Measurements from ENCODE around the gene HTRA1.
A peak's percentile ranks its signal among the peaks of the same experiment; 100 is the strongest.

Gene HTRA1

GRCh38 chr10:122461367-122461728 is at the start of gene HTRA1:
Gene HTRA1 (plus strand): TSS chr10:122461553. CDS start chr10:122461653, 100 bp downstream.
- peak; percentile 43 for ATAC-seq
- no peak for TF ChIP-seq ZFP30 (CRISPR knock-in tag; IDR thresholded peaks at IDR 0.05)
- TF ChIP-seq ZNF8 (CRISPR knock-in tag; IDR thresholded peaks at IDR 0.05) = no peak
- TF ChIP-seq SNAI2 (CRISPR knock-in tag; IDR thresholded peaks at IDR 0.05) = no peak
- TF ChIP-seq ZNF70 (CRISPR knock-in tag; IDR thresholded peaks at IDR 0.05) = no peak
- TF ChIP-seq ZNF565 (CRISPR knock-in tag; conservative IDR thresholded peaks at IDR 0.05; ENCODE audit: low read depth) = no peak
- TF ChIP-seq OSR1 (CRISPR knock-in tag; IDR thresholded peaks at IDR 0.05) = no peak
- no peak for TF ChIP-seq ARNTL (CRISPR knock-in tag; IDR thresholded peaks at IDR 0.05; ENCODE audit: borderline replicate concordance, low read depth)
- TF ChIP-seq, protein P1, sequence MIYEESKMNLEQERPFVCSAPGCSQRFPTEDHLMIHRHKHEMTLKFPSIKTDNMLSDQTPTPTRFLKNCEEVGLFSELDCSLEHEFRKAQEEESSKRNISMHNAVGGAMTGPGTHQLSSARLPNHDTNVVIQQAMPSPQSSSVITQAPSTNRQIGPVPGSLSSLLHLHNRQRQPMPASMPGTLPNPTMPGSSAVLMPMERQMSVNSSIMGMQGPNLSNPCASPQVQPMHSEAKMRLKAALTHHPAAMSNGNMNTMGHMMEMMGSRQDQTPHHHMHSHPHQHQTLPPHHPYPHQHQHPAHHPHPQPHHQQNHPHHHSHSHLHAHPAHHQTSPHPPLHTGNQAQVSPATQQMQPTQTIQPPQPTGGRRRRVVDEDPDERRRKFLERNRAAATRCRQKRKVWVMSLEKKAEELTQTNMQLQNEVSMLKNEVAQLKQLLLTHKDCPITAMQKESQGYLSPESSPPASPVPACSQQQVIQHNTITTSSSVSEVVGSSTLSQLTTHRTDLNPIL (CRISPR knock-in tag; IDR thresholded peaks at IDR 0.05; ENCODE audit: low read depth) = no peak
- TF ChIP-seq TOX (CRISPR knock-in tag; IDR thresholded peaks at IDR 0.05; ENCODE audit: borderline replicate concordance) = no peak
- TF ChIP-seq ESRRG (CRISPR knock-in tag; IDR thresholded peaks at IDR 0.05) = no peak
- TF ChIP-seq, protein P2, sequence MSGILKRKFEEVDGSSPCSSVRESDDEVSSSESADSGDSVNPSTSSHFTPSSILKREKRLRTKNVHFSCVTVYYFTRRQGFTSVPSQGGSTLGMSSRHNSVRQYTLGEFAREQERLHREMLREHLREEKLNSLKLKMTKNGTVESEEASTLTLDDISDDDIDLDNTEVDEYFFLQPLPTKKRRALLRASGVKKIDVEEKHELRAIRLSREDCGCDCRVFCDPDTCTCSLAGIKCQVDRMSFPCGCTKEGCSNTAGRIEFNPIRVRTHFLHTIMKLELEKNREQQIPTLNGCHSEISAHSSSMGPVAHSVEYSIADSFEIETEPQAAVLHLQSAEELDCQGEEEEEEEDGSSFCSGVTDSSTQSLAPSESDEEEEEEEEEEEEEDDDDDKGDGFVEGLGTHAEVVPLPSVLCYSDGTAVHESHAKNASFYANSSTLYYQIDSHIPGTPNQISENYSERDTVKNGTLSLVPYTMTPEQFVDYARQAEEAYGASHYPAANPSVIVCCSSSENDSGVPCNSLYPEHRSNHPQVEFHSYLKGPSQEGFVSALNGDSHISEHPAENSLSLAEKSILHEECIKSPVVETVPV (CRISPR knock-in tag; IDR thresholded peaks at IDR 0.05) = no peak
- TF ChIP-seq GLIS3 (CRISPR knock-in tag; IDR thresholded peaks at IDR 0.05) = no peak

- ATAC-seq = no peak
- no peak for TF ChIP-seq ZFP3 (CRISPR knock-in tag; IDR thresholded peaks at IDR 0.05)
- TF ChIP-seq ESRRG (CRISPR knock-in tag; IDR thresholded peaks at IDR 0.05) = no peak
- TF ChIP-seq CSDC2 (CRISPR knock-in tag; IDR thresholded peaks at IDR 0.05) = no peak
- TF ChIP-seq BACH2 (CRISPR knock-in tag; IDR thresholded peaks at IDR 0.05; ENCODE audit: borderline replicate concordance) = no peak
- TF ChIP-seq, protein P2 (CRISPR knock-in tag; IDR thresholded peaks at IDR 0.05) = no peak
- no peak for TF ChIP-seq TOX (CRISPR knock-in tag; IDR thresholded peaks at IDR 0.05; ENCODE audit: borderline replicate concordance)
- TF ChIP-seq SNAI2 (CRISPR knock-in tag; IDR thresholded peaks at IDR 0.05) = no peak
- TF ChIP-seq GLIS3 (CRISPR knock-in tag; IDR thresholded peaks at IDR 0.05) = no peak
Measured at GRCh38 chr10:122413327-122413726, 48.0 kb upstream of the HTRA1 start.

DNA sequence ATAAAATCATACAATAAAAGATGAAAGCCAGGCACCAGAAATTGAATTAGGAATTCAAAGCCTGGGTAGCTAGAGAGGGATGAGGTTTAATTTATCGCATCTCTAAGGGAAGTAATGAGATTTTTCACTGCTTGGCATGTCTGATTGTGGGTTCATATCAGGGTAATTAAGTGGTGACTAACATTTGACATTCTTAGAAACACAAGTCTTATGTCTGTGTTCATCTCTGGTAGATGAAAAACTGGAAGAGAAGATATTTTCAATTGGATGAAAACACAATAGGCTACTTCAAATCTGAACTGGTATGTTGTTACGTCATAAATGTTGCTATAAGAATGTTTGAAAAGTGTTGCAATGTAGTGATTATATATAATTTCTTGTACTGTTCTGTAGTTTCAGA is 43.7 kb upstream of the HTRA1 start:
- peak; percentile 21 for ATAC-seq
- no peak for TF ChIP-seq CSDC2 (CRISPR knock-in tag; IDR thresholded peaks at IDR 0.05)
- no peak for TF ChIP-seq GLIS3 (CRISPR knock-in tag; IDR thresholded peaks at IDR 0.05)
- peak; percentile 88 for TF ChIP-seq TCF4 (CRISPR knock-in tag; IDR thresholded peaks at IDR 0.05; ENCODE audit: borderline replicate concordance)
- TF ChIP-seq RARB (CRISPR knock-in tag; IDR thresholded peaks at IDR 0.05) = no peak
- no peak for TF ChIP-seq ZNF565 (CRISPR knock-in tag; conservative IDR thresholded peaks at IDR 0.05; ENCODE audit: low read depth)
- no peak for TF ChIP-seq OSR1 (CRISPR knock-in tag; IDR thresholded peaks at IDR 0.05)
- peak; percentile 95 for TF ChIP-seq ISL1 (CRISPR knock-in tag; IDR thresholded peaks at IDR 0.05)
- TF ChIP-seq ZC3H10 (CRISPR knock-in tag; IDR thresholded peaks at IDR 0.05) = peak; percentile 73; the same call in 1 of the 2 replicates
- TF ChIP-seq, protein P3, sequence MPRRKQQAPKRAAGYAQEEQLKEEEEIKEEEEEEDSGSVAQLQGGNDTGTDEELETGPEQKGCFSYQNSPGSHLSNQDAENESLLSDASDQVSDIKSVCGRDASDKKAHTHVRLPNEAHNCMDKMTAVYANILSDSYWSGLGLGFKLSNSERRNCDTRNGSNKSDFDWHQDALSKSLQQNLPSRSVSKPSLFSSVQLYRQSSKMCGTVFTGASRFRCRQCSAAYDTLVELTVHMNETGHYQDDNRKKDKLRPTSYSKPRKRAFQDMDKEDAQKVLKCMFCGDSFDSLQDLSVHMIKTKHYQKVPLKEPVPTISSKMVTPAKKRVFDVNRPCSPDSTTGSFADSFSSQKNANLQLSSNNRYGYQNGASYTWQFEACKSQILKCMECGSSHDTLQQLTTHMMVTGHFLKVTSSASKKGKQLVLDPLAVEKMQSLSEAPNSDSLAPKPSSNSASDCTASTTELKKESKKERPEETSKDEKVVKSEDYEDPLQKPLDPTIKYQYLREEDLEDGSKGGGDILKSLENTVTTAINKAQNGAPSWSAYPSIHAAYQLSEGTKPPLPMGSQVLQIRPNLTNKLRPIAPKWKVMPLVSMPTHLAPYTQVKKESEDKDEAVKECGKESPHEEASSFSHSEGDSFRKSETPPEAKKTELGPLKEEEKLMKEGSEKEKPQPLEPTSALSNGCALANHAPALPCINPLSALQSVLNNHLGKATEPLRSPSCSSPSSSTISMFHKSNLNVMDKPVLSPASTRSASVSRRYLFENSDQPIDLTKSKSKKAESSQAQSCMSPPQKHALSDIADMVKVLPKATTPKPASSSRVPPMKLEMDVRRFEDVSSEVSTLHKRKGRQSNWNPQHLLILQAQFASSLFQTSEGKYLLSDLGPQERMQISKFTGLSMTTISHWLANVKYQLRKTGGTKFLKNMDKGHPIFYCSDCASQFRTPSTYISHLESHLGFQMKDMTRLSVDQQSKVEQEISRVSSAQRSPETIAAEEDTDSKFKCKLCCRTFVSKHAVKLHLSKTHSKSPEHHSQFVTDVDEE (CRISPR knock-in tag; IDR thresholded peaks at IDR 0.05) = peak; percentile 78
- 0 out of 2 replicates have a peak, but pooled peaks have one; percentile 38 for TF ChIP-seq ZNF8 (CRISPR knock-in tag; IDR thresholded peaks at IDR 0.05)
- no peak for TF ChIP-seq ZFP3 (CRISPR knock-in tag; IDR thresholded peaks at IDR 0.05)
- TF ChIP-seq ARNTL (CRISPR knock-in tag; IDR thresholded peaks at IDR 0.05; ENCODE audit: borderline replicate concordance, low read depth) = no peak
- TF ChIP-seq ESRRG (CRISPR knock-in tag; IDR thresholded peaks at IDR 0.05) = no peak
- no peak for TF ChIP-seq ZFP30 (CRISPR knock-in tag; IDR thresholded peaks at IDR 0.05)
- TF ChIP-seq, protein P2 (CRISPR knock-in tag; IDR thresholded peaks at IDR 0.05) = peak; percentile 83; the same call in 1 of the 2 replicates
- no peak for TF ChIP-seq TOX (CRISPR knock-in tag; IDR thresholded peaks at IDR 0.05; ENCODE audit: borderline replicate concordance)
- no peak for TF ChIP-seq PPARA (CRISPR knock-in tag; IDR thresholded peaks at IDR 0.05; ENCODE audit: borderline replicate concordance)
- TF ChIP-seq, protein P1 (CRISPR knock-in tag; IDR thresholded peaks at IDR 0.05; ENCODE audit: low read depth) = peak; percentile 73
- no peak for TF ChIP-seq ZNF70 (CRISPR knock-in tag; IDR thresholded peaks at IDR 0.05)
- TF ChIP-seq, protein P4, sequence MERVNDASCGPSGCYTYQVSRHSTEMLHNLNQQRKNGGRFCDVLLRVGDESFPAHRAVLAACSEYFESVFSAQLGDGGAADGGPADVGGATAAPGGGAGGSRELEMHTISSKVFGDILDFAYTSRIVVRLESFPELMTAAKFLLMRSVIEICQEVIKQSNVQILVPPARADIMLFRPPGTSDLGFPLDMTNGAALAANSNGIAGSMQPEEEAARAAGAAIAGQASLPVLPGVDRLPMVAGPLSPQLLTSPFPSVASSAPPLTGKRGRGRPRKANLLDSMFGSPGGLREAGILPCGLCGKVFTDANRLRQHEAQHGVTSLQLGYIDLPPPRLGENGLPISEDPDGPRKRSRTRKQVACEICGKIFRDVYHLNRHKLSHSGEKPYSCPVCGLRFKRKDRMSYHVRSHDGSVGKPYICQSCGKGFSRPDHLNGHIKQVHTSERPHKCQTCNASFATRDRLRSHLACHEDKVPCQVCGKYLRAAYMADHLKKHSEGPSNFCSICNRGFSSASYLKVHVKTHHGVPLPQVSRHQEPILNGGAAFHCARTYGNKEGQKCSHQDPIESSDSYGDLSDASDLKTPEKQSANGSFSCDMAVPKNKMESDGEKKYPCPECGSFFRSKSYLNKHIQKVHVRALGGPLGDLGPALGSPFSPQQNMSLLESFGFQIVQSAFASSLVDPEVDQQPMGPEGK (CRISPR knock-in tag; IDR thresholded peaks at IDR 0.05; ENCODE audit: borderline replicate concordance) = peak; percentile 78; the same call in 1 of the 2 replicates
- no peak for TF ChIP-seq BACH2 (CRISPR knock-in tag; IDR thresholded peaks at IDR 0.05; ENCODE audit: borderline replicate concordance)

Data from SK-N-SH treated with all-trans-retinoic acid at 6 μM for 48 hours (cell line).